MM.1S (cell line): ENCODE data around the gene OVOL1.

Experiments
- DNase-seq: peaks from one replicate; pipeline ENCODE4 v3.0.0-alpha.2; 2015
- H2AFZ ChIP-seq: fragments of 300-600 bp; sonication (generic); 2 replicates; pipeline ENCODE4 v1.6.0; 2016; ENCODE audit warnings: antibody characterized with exemption, low read length
- H3F3A ChIP-seq: fragments of 300-600 bp; sonication (generic); 2 replicates; pipeline ENCODE4 v1.6.1; 2016; ENCODE audit warnings: mild to moderate bottlenecking, antibody characterized with exemption, low read length, moderate library complexity, mixed read lengths; ENCODE audit not compliant: insufficient read depth
- H3K27ac ChIP-seq: fragments of 300-600 bp; sonication (generic); 2 replicates; pipeline ENCODE4 v1.5.1; 2016; ENCODE audit warnings: mild to moderate bottlenecking, low read length
- H3K27me3 ChIP-seq: fragments of 300-600 bp; sonication (generic); replicated peaks from 2 replicates; pipeline ENCODE4 v1.6.0; 2016; ENCODE audit warnings: low read length; ENCODE audit not compliant: insufficient read depth
- H3K36me3 ChIP-seq: fragments of 300-600 bp; sonication (generic); replicated peaks from 2 replicates; pipeline ENCODE4 v1.6.1; 2016; ENCODE audit warnings: mild to moderate bottlenecking, low read length, mixed read lengths; ENCODE audit not compliant: insufficient read depth
- H3K4me1 ChIP-seq: fragments of 300-600 bp; sonication (generic); 2 replicates; pipeline ENCODE4 v1.6.1; 2016; ENCODE audit warnings: low read length, mixed read lengths
- H3K4me2 ChIP-seq: fragments of 300-600 bp; sonication (generic); 2 replicates; pipeline ENCODE4 v1.6.0; 2016; ENCODE audit warnings: low read depth, low read length
- H3K4me3 ChIP-seq: fragments of 300-600 bp; sonication (generic); 2 replicates; pipeline ENCODE4 v1.5.1; 2016; ENCODE audit warnings: low read length, mixed read lengths
- H3K79me2 ChIP-seq: fragments of 300-600 bp; sonication (generic); 2 replicates; pipeline ENCODE4 v1.6.1; 2016; ENCODE audit warnings: mixed run types, low read length, mixed read lengths
- H3K9ac ChIP-seq: fragments of 300-600 bp; sonication (generic); 2 replicates; pipeline ENCODE4 v1.6.1; 2016; ENCODE audit warnings: low read length, mixed read lengths
- H3K9me2 ChIP-seq: fragments of 300-600 bp; sonication (generic); replicated peaks from 2 replicates; pipeline ENCODE4 v1.6.1; 2016; ENCODE audit warnings: mild to moderate bottlenecking, low read length, mixed read lengths; ENCODE audit not compliant: insufficient read depth
- H3K9me3 ChIP-seq: fragments of 300-600 bp; sonication (generic); replicated peaks from 2 replicates; pipeline ENCODE4 v1.6.1; 2016; ENCODE audit warnings: mild to moderate bottlenecking, low read length, mixed read lengths; ENCODE audit not compliant: insufficient read depth
- H4K20me1 ChIP-seq: fragments of 300-600 bp; sonication (generic); 2 replicates; pipeline ENCODE4 v1.6.1; 2016; ENCODE audit warnings: mild to moderate bottlenecking, low read length, moderate library complexity, mixed read lengths; ENCODE audit not compliant: insufficient read depth
- EZH2 ChIP-seq: fragments of 300-600 bp; sonication (generic); optimal IDR thresholded peaks from 2 replicates; pipeline ENCODE3; 2017; ENCODE audit warnings: low read depth, mild to moderate bottlenecking, antibody characterized with exemption, low read length, mixed read lengths
- EZH2phosphoT487 ChIP-seq: fragments of 300-600 bp; sonication (generic); IDR thresholded peaks from 2 replicates; pipeline ENCODE4 v1.6.1; 2018; ENCODE audit warnings: antibody characterized with exemption, low read length
- TF ChIP-seq, protein P1 (sequence below): fragments of 300-600 bp; sonication (generic); IDR thresholded peaks from 2 replicates; pipeline ENCODE4 v1.5.1; 2016; ENCODE audit warnings: antibody characterized with exemption, low read length, mixed read lengths

OVOL1 gene

DNA sequence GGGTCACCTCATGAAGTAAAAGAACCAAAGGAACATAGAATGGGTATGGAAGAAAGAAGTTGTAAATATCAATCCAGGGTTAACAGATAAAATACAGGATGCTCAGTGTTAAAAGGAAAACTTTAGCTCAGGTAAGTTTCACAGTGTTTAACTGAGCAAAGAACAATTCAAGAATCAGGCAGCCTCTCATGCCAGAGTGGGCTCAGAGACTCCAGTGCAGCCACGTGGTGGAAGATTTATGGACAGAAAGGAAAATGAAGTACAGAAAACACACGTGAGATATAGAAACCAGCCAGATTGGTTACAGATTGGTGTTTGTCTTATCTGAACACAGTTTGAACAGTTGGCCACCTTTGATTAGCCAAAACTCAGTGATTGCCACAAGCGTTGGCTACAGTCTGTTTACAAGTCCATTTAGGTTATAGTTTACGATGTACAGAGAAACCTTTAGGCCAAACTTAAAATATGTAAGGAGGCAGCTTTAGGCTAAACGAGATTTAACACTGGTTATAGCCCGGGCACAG, 15.2 kb upstream of the OVOL1 start:
- no peaks in the 10 kb centered on the region for H3K9me3 ChIP-seq
- no peak overlapping the region for H3K4me3 ChIP-seq
- no peaks in the 10 kb centered on the region for H4K20me1 ChIP-seq
- TF ChIP-seq, protein P1, sequence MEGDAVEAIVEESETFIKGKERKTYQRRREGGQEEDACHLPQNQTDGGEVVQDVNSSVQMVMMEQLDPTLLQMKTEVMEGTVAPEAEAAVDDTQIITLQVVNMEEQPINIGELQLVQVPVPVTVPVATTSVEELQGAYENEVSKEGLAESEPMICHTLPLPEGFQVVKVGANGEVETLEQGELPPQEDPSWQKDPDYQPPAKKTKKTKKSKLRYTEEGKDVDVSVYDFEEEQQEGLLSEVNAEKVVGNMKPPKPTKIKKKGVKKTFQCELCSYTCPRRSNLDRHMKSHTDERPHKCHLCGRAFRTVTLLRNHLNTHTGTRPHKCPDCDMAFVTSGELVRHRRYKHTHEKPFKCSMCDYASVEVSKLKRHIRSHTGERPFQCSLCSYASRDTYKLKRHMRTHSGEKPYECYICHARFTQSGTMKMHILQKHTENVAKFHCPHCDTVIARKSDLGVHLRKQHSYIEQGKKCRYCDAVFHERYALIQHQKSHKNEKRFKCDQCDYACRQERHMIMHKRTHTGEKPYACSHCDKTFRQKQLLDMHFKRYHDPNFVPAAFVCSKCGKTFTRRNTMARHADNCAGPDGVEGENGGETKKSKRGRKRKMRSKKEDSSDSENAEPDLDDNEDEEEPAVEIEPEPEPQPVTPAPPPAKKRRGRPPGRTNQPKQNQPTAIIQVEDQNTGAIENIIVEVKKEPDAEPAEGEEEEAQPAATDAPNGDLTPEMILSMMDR: no peak
- TF ChIP-seq EZH2phosphoT487 (no peak), EZH2 (no peak)
- no peaks in the 10 kb centered on the region for H3K9me2 ChIP-seq
- no peaks in the 10 kb centered on the region for H3K4me1 ChIP-seq
- H3K4me2 ChIP-seq: no peak overlapping the region
- H2AFZ ChIP-seq: no peak overlapping the region
- H3K27me3 ChIP-seq: no peaks in the 10 kb centered on the region
- no peak for DNase-seq
- H3K9ac ChIP-seq: no peak overlapping the region
- H3K79me2 ChIP-seq: no peaks in the 10 kb centered on the region
- no peaks in the 10 kb centered on the region for H3F3A ChIP-seq
- no peak overlapping the region for H3K27ac ChIP-seq
- no peaks in the 10 kb centered on the region for H3K36me3 ChIP-seq

GRCh38 chr11:65773784-65774411, 13.0 kb upstream of the OVOL1 start:
- Histone ChIP-seq H3F3A (no peaks in the 10 kb centered on the region), H3K9ac (no peak overlapping the region), H4K20me1 (no peaks in the 10 kb centered on the region), H3K4me2 (no peak overlapping the region), H3K4me3 (no peak overlapping the region), H3K4me1 (no peaks in the 10 kb centered on the region), H3K27me3 (no peaks in the 10 kb centered on the region), H2AFZ (no peak overlapping the region), H3K9me2 (no peaks in the 10 kb centered on the region), H3K79me2 (peaks cover 16% of the 10 kb centered on the region), H3K36me3 (peaks cover 2% of the 10 kb centered on the region; the same call in 1 of the 2 replicates), H3K9me3 (no peaks in the 10 kb centered on the region), H3K27ac (no peak overlapping the region)
- TF ChIP-seq EZH2: no peak
- TF ChIP-seq, protein P1: peak; percentile 19
- no peak for DNase-seq

DNA sequence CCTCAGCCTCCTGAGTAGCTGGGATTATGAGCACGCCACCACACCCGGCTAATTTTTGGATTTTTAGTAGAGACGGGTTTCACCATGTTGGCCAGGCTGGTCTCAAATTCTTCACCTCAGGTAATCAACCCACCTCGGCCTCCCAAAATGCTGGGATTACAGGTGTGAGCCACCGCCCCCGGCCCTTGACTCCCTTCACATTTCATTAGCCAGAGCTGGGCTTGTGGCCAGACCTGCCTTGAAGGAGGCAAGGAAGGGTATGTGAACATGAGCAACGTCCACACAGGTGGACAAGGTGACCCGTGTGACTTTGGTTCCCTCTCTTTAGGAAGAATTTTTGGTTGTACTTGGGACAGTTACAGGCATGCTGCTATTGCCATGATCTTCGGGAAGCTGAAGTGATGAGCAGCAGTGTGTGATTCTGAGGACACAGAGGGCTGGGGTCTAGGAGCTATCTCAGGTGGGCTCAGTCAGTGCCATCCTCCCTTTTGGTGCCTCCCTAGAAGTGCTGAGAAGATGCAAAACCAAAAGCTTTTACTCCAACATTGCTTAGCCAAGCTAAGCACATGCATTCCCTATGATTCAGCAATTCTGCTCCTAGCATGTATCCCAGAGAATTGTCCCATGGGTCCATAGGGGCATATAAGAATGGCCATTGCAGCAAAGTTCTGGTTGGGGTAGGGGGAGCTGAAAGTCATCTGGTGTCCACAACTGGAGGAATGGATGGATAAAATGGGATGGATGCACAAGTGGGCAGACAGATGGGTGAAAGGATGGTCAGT, 12.1 kb upstream of the OVOL1 start:
- no peaks in the 10 kb centered on the region for H3K27me3 ChIP-seq
- peaks cover 25% of the 10 kb centered on the region for H3K79me2 ChIP-seq
- H3K4me2 ChIP-seq: no peak overlapping the region
- H3K4me1 ChIP-seq: no peaks in the 10 kb centered on the region
- no peaks in the 10 kb centered on the region; the same call in 1 of the 2 replicates for H4K20me1 ChIP-seq
- H3K9me3 ChIP-seq: no peaks in the 10 kb centered on the region
- TF ChIP-seq EZH2phosphoT487: no peak
- TF ChIP-seq, protein P1: no peak
- no peak for TF ChIP-seq EZH2
- H3K9ac ChIP-seq: no peak overlapping the region
- DNase-seq: no peak
- H3K36me3 ChIP-seq: peaks cover 4% of the 10 kb centered on the region; the same call in 1 of the 2 replicates
- no peak overlapping the region for H2AFZ ChIP-seq
- no peaks in the 10 kb centered on the region for H3K9me2 ChIP-seq
- no peak overlapping the region for H3K27ac ChIP-seq
- no peaks in the 10 kb centered on the region for H3F3A ChIP-seq
- no peak overlapping the region for H3K4me3 ChIP-seq
